H1 (cell line): Measurements from ENCODE around the gene ALG14. TPM values are rescaled to one million over a fixed set of nuclear protein-coding genes. Genes with fewer than 3 reads are reported as not detected.
A peak's percentile ranks its signal among the peaks of the same experiment; 100 is the strongest.

Experiments
- CTCF ChIA-PET: fragments of 300-600 bp; sonication (Branson Sonifier 250); formaldehyde crosslinking; loops from one replicate; lab custom pipeline; 2021; ENCODE audit not compliant: partially characterized antibody; lab: Charles Lee
- POLR2A ChIA-PET: fragments of 300-600 bp; sonication (Branson Sonifier 250); formaldehyde crosslinking; loops from one replicate; lab custom pipeline; 2021; ENCODE audit warnings: inconsistent platforms; ENCODE audit not compliant: partially characterized antibody; lab: Charles Lee
- DNase-seq, 2 experiments: peaks; one replicate each; pipeline versions ENCODE4 v3.0.0 to v3.0.0-alpha.2; 2010 to 2022; ENCODE audit warnings: low spot score in 2 of 2, low read depth in 1 of 2, mixed read lengths in 1 of 2
- FAIRE-seq: peaks from 2 replicates; lab custom pipeline; 2011; peaks lifted over from hg19 to GRCh38; lab: Jason Lieb, UNC
- H2AFZ ChIP-seq: 2 replicates; pipeline ENCODE4 v1.8.1; 2012; ENCODE audit warnings: low read length, inconsistent platforms
- H2AK5ac ChIP-seq: 2 replicates; pipeline ENCODE4 v1.6.1; 2013; ENCODE audit warnings: low read depth, low read length
- H2BK120ac ChIP-seq: replicated peaks from 2 replicates; pipeline ENCODE3; 2013; ENCODE audit warnings: low read depth, low read length, inconsistent platforms
- H2BK12ac ChIP-seq: 2 replicates; pipeline ENCODE4 v1.6.1; 2013; ENCODE audit warnings: low read depth, low read length
- H2BK15ac ChIP-seq: 2 replicates; pipeline ENCODE4 v1.6.1; 2013; ENCODE audit warnings: low read length
- H2BK20ac ChIP-seq: 2 replicates; pipeline ENCODE4 v1.6.1; 2013; ENCODE audit warnings: low read length
- H2BK5ac ChIP-seq: 2 replicates; pipeline ENCODE4 v1.6.1; 2013; ENCODE audit warnings: low read depth, low read length
- H3K14ac ChIP-seq: 2 replicates; pipeline ENCODE4 v1.6.1; 2013; ENCODE audit warnings: inconsistent platforms; ENCODE audit not compliant: insufficient read length
- H3K18ac ChIP-seq: 2 replicates; pipeline ENCODE4 v1.6.1; 2013; ENCODE audit warnings: low read length; ENCODE audit errors: extremely low read depth
- H3K23ac ChIP-seq: 2 replicates; pipeline ENCODE4 v1.6.1; 2013; ENCODE audit warnings: inconsistent platforms; ENCODE audit not compliant: insufficient read length
- H3K23me2 ChIP-seq: 2 replicates; pipeline ENCODE4 v1.6.1; 2013; ENCODE audit warnings: low read depth, low read length
- H3K27ac ChIP-seq: 2 replicates; pipeline ENCODE4 v1.6.1; 2011; ENCODE audit warnings: low read depth, low read length, inconsistent platforms
- H3K27me3 ChIP-seq, 4 experiments: replicated peaks in 1 of 4; 1 replicate in 1 of 4; 2 replicates in 3 of 4; pipeline versions ENCODE4 v1.6.1 to v1.8.1; 2011 to 2013; ENCODE audit warnings: low read length in 3 of 4, mild to moderate bottlenecking in 3 of 4, inconsistent platforms in 2 of 4, mixed read lengths in 2 of 4, moderate library complexity in 1 of 4; ENCODE audit not compliant: control insufficient read depth in 3 of 4, insufficient read depth in 3 of 4; ENCODE audit errors: extremely low read depth in 1 of 4
- H3K36me3 ChIP-seq, 4 experiments: 2 replicates each; pipeline versions ENCODE4 v1.6.1 to v1.8.1; 2011 to 2013; ENCODE audit warnings: mild to moderate bottlenecking in 4 of 4, low read length in 3 of 4, moderate library complexity in 2 of 4, control low read depth in 1 of 4, inconsistent platforms in 1 of 4; ENCODE audit not compliant: insufficient read depth in 4 of 4, control insufficient read depth in 2 of 4
- H3K4ac ChIP-seq: replicated peaks from 2 replicates; pipeline ENCODE3; 2013; ENCODE audit warnings: low read length, low read depth, mixed read lengths, inconsistent platforms; ENCODE audit not compliant: insufficient read length
- H3K4me1 ChIP-seq, 4 experiments: replicated peaks in 1 of 4; 1 replicate in 1 of 4; 2 replicates in 3 of 4; pipeline versions ENCODE4 v1.6.1 to v1.8.1; 2011 to 2013; ENCODE audit warnings: low read length in 3 of 4, inconsistent platforms in 2 of 4, mixed read lengths in 1 of 4; ENCODE audit not compliant: insufficient read depth in 4 of 4, control insufficient read depth in 3 of 4
- H3K4me2 ChIP-seq, 2 experiments: 2 replicates each; pipeline versions ENCODE4 v1.6.1 to v1.8.1; 2011 to 2013; ENCODE audit warnings: low read depth in 2 of 2, low read length in 2 of 2, control low read depth in 1 of 2, inconsistent platforms in 1 of 2, mild to moderate bottlenecking in 1 of 2; ENCODE audit not compliant: insufficient read depth in 1 of 2
- H3K4me3 ChIP-seq, 4 experiments: fragments of 200-600, 300-600 bp in 1 of 4; sonication (generic), shearing (Covaris generic), sonication (Bioruptor Twin) in 1 of 4; 2 replicates each; pipeline versions ENCODE4 v1.5.1 to v1.8.1; 2011 to 2016; ENCODE audit warnings: low read length in 4 of 4, low read depth in 3 of 4, control low read depth in 2 of 4, inconsistent platforms in 2 of 4, mild to moderate bottlenecking in 2 of 4, mixed read lengths in 1 of 4, moderate library complexity in 1 of 4; ENCODE audit not compliant: insufficient read depth in 2 of 4; ENCODE audit errors: extremely low read depth in 1 of 4
- H3K56ac ChIP-seq: replicated peaks from 2 replicates; pipeline ENCODE3; 2013; ENCODE audit warnings: low read depth, mild to moderate bottlenecking, mixed read lengths, low read length, inconsistent platforms; ENCODE audit not compliant: insufficient read length
- H3K79me1 ChIP-seq: 2 replicates; pipeline ENCODE4 v1.6.1; 2013; ENCODE audit warnings: low read depth, low read length, control low read depth
- H3K79me2 ChIP-seq, 2 experiments: 2 replicates each; pipeline versions ENCODE4 v1.6.1 to v1.8.1; 2012 to 2013; ENCODE audit warnings: low read length in 2 of 2, mild to moderate bottlenecking in 2 of 2, inconsistent platforms in 1 of 2; ENCODE audit not compliant: insufficient read depth in 2 of 2, control insufficient read depth in 1 of 2
- H3K9ac ChIP-seq, 4 experiments: replicated peaks in 1 of 4; 1 replicate in 1 of 4; 2 replicates in 3 of 4; pipeline versions ENCODE4 v1.6.1 to v1.8.1; 2011 to 2013; ENCODE audit warnings: low read depth in 3 of 4, low read length in 3 of 4, control low read depth in 2 of 4, mild to moderate bottlenecking in 2 of 4, moderate library complexity in 2 of 4, inconsistent platforms in 1 of 4; ENCODE audit errors: extremely low read depth in 1 of 4
- H3K9me3 ChIP-seq, 2 experiments: 2 replicates each; pipeline versions ENCODE4 v1.6.1 to v1.8.1; 2012 to 2013; ENCODE audit warnings: mild to moderate bottlenecking in 2 of 2, moderate library complexity in 2 of 2, control low read depth in 1 of 2, inconsistent platforms in 1 of 2, low read depth in 1 of 2, low read length in 1 of 2, mixed read lengths in 1 of 2; ENCODE audit not compliant: insufficient read depth in 2 of 2
- H4K20me1 ChIP-seq, 2 experiments: replicated peaks in 1 of 2; 2 replicates each; pipeline versions ENCODE3 to v1.8.1; 2011 to 2013; ENCODE audit warnings: inconsistent platforms in 2 of 2, low read length in 2 of 2, mild to moderate bottlenecking in 1 of 2; ENCODE audit not compliant: insufficient read depth in 2 of 2, control insufficient read depth in 1 of 2
- H4K5ac ChIP-seq: 2 replicates; pipeline ENCODE4 v1.6.1; 2013; ENCODE audit warnings: low read length, low read depth, mixed read lengths, inconsistent platforms; ENCODE audit not compliant: insufficient read length
- H4K8ac ChIP-seq: 2 replicates; pipeline ENCODE4 v1.8.0; 2013; ENCODE audit warnings: mild to moderate bottlenecking, moderate library complexity, low read length, inconsistent platforms; ENCODE audit not compliant: insufficient read depth; ENCODE audit errors: extremely low read depth
- H4K91ac ChIP-seq: replicated peaks from 2 replicates; pipeline ENCODE3; 2013; ENCODE audit warnings: low read length, mixed read lengths, inconsistent platforms; ENCODE audit not compliant: insufficient read length
- ASH2L ChIP-seq: fragments of 200-600, 300-600 bp; sonication (generic); IDR thresholded peaks from one replicate; pipeline ENCODE4 v1.7.1; 2017; ENCODE audit warnings: low read length
- MAFK ChIP-seq: IDR thresholded peaks from 2 replicates; pipeline ENCODE4 v1.6.1; 2012; ENCODE audit warnings: low read depth, mild to moderate bottlenecking, improper control_type of control experiment, low read length
- PHF8 ChIP-seq: fragments of 200-600 bp; sonication (generic); conservative IDR thresholded peaks from 2 replicates; pipeline ENCODE4 v1.7.1; 2012; ENCODE audit warnings: low read depth, mild to moderate bottlenecking, inconsistent platforms, low read length, moderate library complexity
- RNF2 ChIP-seq: fragments of 200-900, 300-1000 bp; sonication (generic); IDR thresholded peaks from 2 replicates; pipeline ENCODE4 v1.7.1; 2016; ENCODE audit warnings: borderline replicate concordance, low read depth, mild to moderate bottlenecking, antibody characterized with exemption, low read length; ENCODE audit not compliant: poor library complexity, severe bottlenecking; ENCODE audit errors: missing control alignments
- WGBS, 2 experiments: shearing (Covaris generic) in 1 of 2; methylation state at CpG; one replicate each; pipeline versions ENCODE4 v1.1.6 to v1.1.7; 2013 to 2015; ENCODE audit warnings: low lambda C conversion rate in 2 of 2, mixed read lengths in 2 of 2, inconsistent platforms in 1 of 2, low coverage in 1 of 2, missing lambda C conversion rate in 1 of 2; ENCODE audit not compliant: insufficient replicate concordance in 2 of 2, insufficient coverage in 1 of 2, insufficient read length in 1 of 2; ENCODE audit errors: extremely low coverage in 1 of 2, missing lambda C conversion rate in 1 of 2; 5-methylcytosine and 5-hydroxymethylcytosine counted together
- polyA plus RNA-seq, 7 experiments: library from polyadenylated mRNA; depleted of rRNA in 3 of 7; stranded (reverse) in 5 of 7; unstranded in 2 of 7; fragments of >200 nt in 5 of 7; fragments of 200-250 nt in 2 of 7; gene quantifications; 1 replicate in 5 of 7; 2 replicates in 1 of 7; 4 replicates in 1 of 7; pipeline versions ENCODE4 v1.2.1 to v1.2.3, GENCODE V29; 2011 to 2013; ENCODE audit warnings: missing spikeins in 2 of 7, mixed read lengths in 2 of 7
- total RNA-seq: library from RNA; stranded (reverse); fragmentation: NEBNext Ultra II Directional; extraction: Animal tissue kit (Norgen Biotek cat#: 25700); gene quantifications from 2 replicates; pipeline ENCODE4 v1.2.1, GENCODE V29; 2021

ALG14 gene
- total and polyA plus RNA-seq, 2 of the 8 experiments (the other 6 are each of a cell fraction or from before 2014, with no cell fraction given), result 0.95 to 1.3 TPM

DNA sequence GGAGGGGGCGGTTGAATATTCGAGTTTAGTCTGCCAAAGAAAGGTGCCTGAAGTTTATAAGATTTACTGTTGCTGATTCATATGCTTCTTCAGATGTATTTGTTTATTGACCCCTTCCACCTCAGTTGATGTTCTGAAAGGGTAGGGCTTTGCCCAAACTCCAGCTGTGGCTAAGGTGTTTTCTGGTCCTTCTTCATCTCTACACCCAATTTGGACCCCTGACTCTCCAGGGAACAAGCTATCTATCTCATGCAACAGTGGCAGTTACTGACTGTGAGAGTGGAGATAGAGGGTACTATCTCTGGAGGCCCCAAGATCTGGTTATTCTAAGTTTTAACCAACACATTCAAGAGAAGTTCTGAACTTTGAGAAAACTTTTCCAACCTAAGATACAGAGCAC, 12.6 kb upstream of the ALG14 start:
- peak overlapping the region; percentile 77; the same call in 1 of the 2 replicates for H2BK5ac ChIP-seq
- H3K27ac ChIP-seq, result no peak overlapping the region
- no peak overlapping the region for H3K56ac ChIP-seq
- ChIA-PET CTCF (interaction anchor here (0.6 to 3.3 kb wide), 26 partner anchors 9 to 819 kb away, joined by 3 to 35 read pairs (median 6); partner anchors contain the start of genes RWDD3 and TLCD4), POLR2A (interaction anchor here (2.0 kb wide), 1 partner anchor 148 kb away, joined by 6 read pairs; the partner anchor contains the start of gene RWDD3)
- H3K4me1 ChIP-seq, result peaks cover 3 to 11% (median 10%) of the 10 kb centered on the region in 4 experiments
- no peaks in the 10 kb centered on the region for H3K79me1 ChIP-seq
- no peaks in the 10 kb centered on the region for H3K79me2 ChIP-seq
- DNase-seq, result no peak
- H3K23me2 ChIP-seq, result no peaks in the 10 kb centered on the region; the same call in 1 of the 2 replicates
- 0 out of 2 replicates have a peak overlapping the region, but pooled peaks have one; percentile 39 for H3K18ac ChIP-seq
- no peak overlapping the region for H3K23ac ChIP-seq
- H2AK5ac ChIP-seq, result no peak overlapping the region
- H4K5ac ChIP-seq, result no peak overlapping the region
- no peak overlapping the region for H4K8ac ChIP-seq
- no peak overlapping the region for H3K4me3 ChIP-seq
- no peak overlapping the region; the same call in 1 of the 2 replicates for H2BK12ac ChIP-seq
- no peaks in the 10 kb centered on the region for H3K9me3 ChIP-seq
- no peak for TF ChIP-seq MAFK
- TF ChIP-seq PHF8, result no peak
- no peak for TF ChIP-seq ASH2L
- TF ChIP-seq RNF2, result no peak
- H3K4ac ChIP-seq, result no peak overlapping the region
- H2BK15ac ChIP-seq, result no peak overlapping the region
- H2BK120ac ChIP-seq, result no peak overlapping the region
- H3K36me3 ChIP-seq, result no peaks in the 10 kb centered on the region
- H4K20me1 ChIP-seq, result no peaks in the 10 kb centered on the region
- peak overlapping the region; percentile 54; the same call in 1 of the 2 replicates for H2AFZ ChIP-seq
- 76% methylated on average over 2 of the region's 2 CpGs; no CpG with 5 or more reads in 1 of the 2 experiments for WGBS, 2 experiments
- no peak overlapping the region; a peak in 2 of 4 replicates for H3K4me2 ChIP-seq
- no peak overlapping the region for H3K9ac ChIP-seq
- H3K27me3 ChIP-seq, result no peaks in the 10 kb centered on the region
- H3K14ac ChIP-seq, result no peak overlapping the region
- no peak overlapping the region for H4K91ac ChIP-seq
- H2BK20ac ChIP-seq, result peak overlapping the region; percentile 80; the same call in 1 of the 2 replicates
- no peak for FAIRE-seq
